ENCODE data around the gene RSPH9. TPM values are rescaled to one million over a fixed set of nuclear protein-coding genes. Genes with fewer than 3 reads are reported as not detected.

RSPH9 gene
- polyA plus RNA-seq, 1 of the 3 experiments (the other 2 are of a cell fraction), result 0.05 TPM

- 94% methylated on average over 6 of the region's 6 CpGs for WGBS (ENCODE audit: low lambda C conversion rate)
- Histone ChIP-seq H3K9ac (no peak overlapping the region), H3K4me1 (ENCODE audit: control insufficient read depth in 1 of 2, insufficient read depth in 2 of 2, low read depth in 1 of 2, low read length in 1 of 2) (peaks cover 0 to 5% of the 10 kb centered on the region in 2 experiments; a peak in 1 of 4 replicates), H3K9me2 (no peaks in the 10 kb centered on the region), H3K4me2 (no peak overlapping the region), H2AFZ (ENCODE audit: low read depth) (no peak overlapping the region), H3K9me3 (no peaks in the 10 kb centered on the region), H3K79me2 (ENCODE audit: insufficient read depth) (peaks cover 36% of the 10 kb centered on the region), H3K27ac (ENCODE audit: low read depth in 2 of 2, low read length in 1 of 2) (no peak overlapping the region), H3F3A (replicated peaks; ENCODE audit: insufficient read depth) (no peaks in the 10 kb centered on the region), H3K36me3 (replicated peaks in 1 of 2; ENCODE audit: control insufficient read depth in 1 of 2, insufficient read depth in 2 of 2, low read length in 1 of 2) (peaks cover 25 to 76% of the 10 kb centered on the region in 2 experiments), H4K20me1 (ENCODE audit: insufficient read depth) (peaks cover 33% of the 10 kb centered on the region), H3K4me3 (ENCODE audit: low read depth in 2 of 2, low read length in 1 of 2) (no peak overlapping the region), H3K27me3 (ENCODE audit: insufficient read depth) (no peaks in the 10 kb centered on the region)
- TF ChIP-seq FOXJ3 (CRISPR knock-in tag; IDR thresholded peaks at IDR 0.05), result no peak
- no peak for TF ChIP-seq EP300 (IDR thresholded peaks at IDR 0.05; ENCODE audit: borderline replicate concordance in 1 of 2, low read depth in 1 of 2, low read length in 1 of 2)
- TF ChIP-seq TCF12 (IDR thresholded peaks at IDR 0.05), result no peak
- no peak for TF ChIP-seq YY1 (IDR thresholded peaks at IDR 0.05; ENCODE audit: low read depth)
- TF ChIP-seq TEAD4 (IDR thresholded peaks at IDR 0.05; ENCODE audit: borderline replicate concordance, insufficient read depth), result no peak
- TF ChIP-seq MXI1 (IDR thresholded peaks at IDR 0.05; ENCODE audit: low read depth, low read length), result no peak
- TF ChIP-seq TAF1 (IDR thresholded peaks at IDR 0.05; ENCODE audit: borderline replicate concordance, low read depth, low read length), result no peak
- ChIA-PET POLR2A (no interaction called here), CTCF (interaction anchor here (2.2 to 4.9 kb wide), 2 partner anchors 10 to 13 kb away, joined by 9 to 41 read pairs; no protein-coding TSS in a partner anchor)
- DNase-seq, result no peak
Observed at GRCh38 chr6:43679057-43679456, 34.2 kb downstream of the RSPH9 start.

- Histone ChIP-seq H3K27ac (ENCODE audit: low read depth in 2 of 2, low read length in 1 of 2) (no peak overlapping the region), H2AFZ (ENCODE audit: low read depth) (no peak overlapping the region), H3K4me2 (no peak overlapping the region), H3K4me1 (ENCODE audit: control insufficient read depth in 1 of 2, insufficient read depth in 2 of 2, low read depth in 1 of 2, low read length in 1 of 2) (peaks cover 0 to 5% of the 10 kb centered on the region in 2 experiments; a peak in 1 of 4 replicates), H3K27me3 (ENCODE audit: insufficient read depth) (no peaks in the 10 kb centered on the region), H3K9ac (no peak overlapping the region), H3K9me3 (no peaks in the 10 kb centered on the region), H3K4me3 (ENCODE audit: low read depth in 2 of 2, low read length in 1 of 2) (no peak overlapping the region), H4K20me1 (ENCODE audit: insufficient read depth) (peaks cover 37% of the 10 kb centered on the region), H3K79me2 (ENCODE audit: insufficient read depth) (peaks cover 50% of the 10 kb centered on the region), H3F3A (replicated peaks; ENCODE audit: insufficient read depth) (no peaks in the 10 kb centered on the region), H3K36me3 (replicated peaks in 1 of 2; ENCODE audit: control insufficient read depth in 1 of 2, insufficient read depth in 2 of 2, low read length in 1 of 2) (peaks cover 25 to 62% of the 10 kb centered on the region in 2 experiments), H3K9me2 (no peaks in the 10 kb centered on the region)
- no peak for TF ChIP-seq RAD21 (IDR thresholded peaks at IDR 0.05; ENCODE audit: low read length)
- TF ChIP-seq USF1 (IDR thresholded peaks at IDR 0.05; ENCODE audit: borderline replicate concordance, low read depth), result no peak
- no peak for TF ChIP-seq IRF3 (IDR thresholded peaks at IDR 0.05; ENCODE audit: low read depth, low read length)
- no peak for TF ChIP-seq YY1 (IDR thresholded peaks at IDR 0.05; ENCODE audit: low read depth)
- no peak for TF ChIP-seq CTCF (IDR thresholded peaks at IDR 0.05)
- no peak for TF ChIP-seq PBX3 (IDR thresholded peaks at IDR 0.05)
- TF ChIP-seq TAF1 (IDR thresholded peaks at IDR 0.05; ENCODE audit: borderline replicate concordance, low read depth, low read length), result no peak
- no peak for TF ChIP-seq MEF2A (IDR thresholded peaks at IDR 0.05; ENCODE audit: borderline replicate concordance, low read depth)
- no peak for TF ChIP-seq POLR2AphosphoS5 (IDR thresholded peaks at IDR 0.05; ENCODE audit: low read depth, low read length)
- TF ChIP-seq TEAD4 (IDR thresholded peaks at IDR 0.05; ENCODE audit: borderline replicate concordance, insufficient read depth), result no peak
- TF ChIP-seq FOXM1 (IDR thresholded peaks at IDR 0.05; ENCODE audit: low read depth), result no peak
- no peak for TF ChIP-seq EZH2phosphoT487 (IDR thresholded peaks at IDR 0.05; ENCODE audit: borderline replicate concordance, low read depth)
- no peak for TF ChIP-seq MXI1 (IDR thresholded peaks at IDR 0.05; ENCODE audit: low read depth, low read length)
- TF ChIP-seq SIN3A (IDR thresholded peaks at IDR 0.05; ENCODE audit: borderline replicate concordance, low read depth, low read length), result no peak
- TF ChIP-seq RCOR1 (IDR thresholded peaks at IDR 0.05; ENCODE audit: low read length), result no peak
- 93% methylated on average over 11 of the region's 11 CpGs for WGBS (ENCODE audit: low lambda C conversion rate)
- POLR2A ChIA-PET, result interaction anchor here (1.2 kb wide), 1 partner anchor 13 kb away, joined by 4 read pairs; no protein-coding TSS in a partner anchor
- CTCF ChIA-PET, result interaction anchor here (1.1 to 1.6 kb wide), 4 partner anchors 12 to 398 kb away, joined by 3 to 8 read pairs (median 4); no protein-coding TSS in a partner anchor
- DNase-seq, result no peak
Observed at GRCh38 chr6:43680308-43681200, 35.7 kb downstream of the RSPH9 start.
